ENCODE data around the gene CYP2J2. TPM values are rescaled to one million over a fixed set of nuclear protein-coding genes. Genes with fewer than 3 reads are reported as not detected.

The CYP2J2 gene
- polyA plus RNA-seq, 2 of the 4 experiments (the other 2 are of a cell fraction) = 0.09 to 0.13 TPM

DNA sequence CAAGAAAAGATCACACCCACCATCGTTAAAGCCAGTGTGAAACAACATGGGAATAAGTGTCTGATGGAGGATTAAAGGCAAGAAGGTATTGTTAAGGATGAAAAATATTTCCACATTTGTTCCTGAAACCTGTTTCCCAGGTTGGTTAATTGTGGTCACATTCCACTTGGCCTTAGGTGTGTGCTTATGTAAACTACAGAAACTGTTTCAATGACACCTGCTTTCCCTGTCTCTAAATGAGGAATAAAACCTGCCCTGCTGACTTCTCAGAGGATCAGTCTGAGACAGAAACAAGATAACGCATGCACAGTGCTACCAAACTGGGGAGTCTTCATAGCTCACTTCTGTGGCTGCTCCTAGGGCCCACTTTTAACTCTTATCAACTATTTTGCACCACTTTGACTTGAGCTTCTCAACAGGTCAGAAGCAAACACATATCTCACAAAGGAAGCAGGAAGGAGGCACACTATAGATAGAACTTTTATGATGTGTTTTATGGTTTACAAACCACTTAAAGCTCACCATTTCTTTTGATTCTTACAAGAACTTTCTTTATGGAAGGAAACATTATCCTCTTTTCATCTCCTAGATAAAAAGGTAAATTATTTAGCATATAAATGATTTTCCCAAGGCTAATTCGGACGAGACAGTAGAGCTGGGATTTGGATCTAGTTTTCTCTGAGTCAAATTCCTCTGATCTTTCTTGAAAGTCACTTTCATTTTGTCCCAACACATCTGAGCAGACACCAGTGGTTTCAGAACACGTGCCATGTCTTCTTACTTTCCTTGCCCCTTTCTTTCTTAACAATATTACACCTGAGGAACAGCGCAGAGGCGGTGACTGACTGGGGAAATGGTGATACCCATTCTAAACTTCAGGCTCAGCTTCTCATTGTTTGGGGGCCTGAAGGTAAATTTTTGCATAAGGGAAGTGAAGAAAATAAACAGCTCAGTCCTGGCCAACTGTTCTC lies 33.4 kb downstream of the CYP2J2 start:
- TF ChIP-seq ATOH8 (CRISPR knock-in tag; IDR thresholded peaks at IDR 0.05; ENCODE audit: low read depth) (no peak), ZSCAN20 (CRISPR knock-in tag; IDR thresholded peaks at IDR 0.05) (no peak), CBX2 (IDR thresholded peaks at IDR 0.05; ENCODE audit: borderline replicate concordance, low read depth) (no peak), CEBPB (IDR thresholded peaks at IDR 0.05) (no peak), FOXS1 (CRISPR knock-in tag; IDR thresholded peaks at IDR 0.05) (no peak), POLR2AphosphoS2 (conservative IDR thresholded peaks at IDR 0.05; ENCODE audit: low read length) (no peak), TP53 (CRISPR knock-in tag; IDR thresholded peaks at IDR 0.05) (no peak), ZC3H11A (IDR thresholded peaks at IDR 0.05) (no peak), FOSL2 (IDR thresholded peaks at IDR 0.05) (no peak), FOSL2 (CRISPR knock-in tag; IDR thresholded peaks at IDR 0.05) (no peak), ZNF302 (CRISPR knock-in tag; IDR thresholded peaks at IDR 0.05) (no peak), RAD21 (conservative IDR thresholded peaks at IDR 0.05 in 1 of 2, IDR thresholded peaks at IDR 0.05 in 1 of 2) (no peak), EHMT2 (IDR thresholded peaks at IDR 0.05; ENCODE audit: low read depth) (no peak), HDAC2 (IDR thresholded peaks at IDR 0.05) (no peak)
- TF ChIP-seq, protein P1, sequence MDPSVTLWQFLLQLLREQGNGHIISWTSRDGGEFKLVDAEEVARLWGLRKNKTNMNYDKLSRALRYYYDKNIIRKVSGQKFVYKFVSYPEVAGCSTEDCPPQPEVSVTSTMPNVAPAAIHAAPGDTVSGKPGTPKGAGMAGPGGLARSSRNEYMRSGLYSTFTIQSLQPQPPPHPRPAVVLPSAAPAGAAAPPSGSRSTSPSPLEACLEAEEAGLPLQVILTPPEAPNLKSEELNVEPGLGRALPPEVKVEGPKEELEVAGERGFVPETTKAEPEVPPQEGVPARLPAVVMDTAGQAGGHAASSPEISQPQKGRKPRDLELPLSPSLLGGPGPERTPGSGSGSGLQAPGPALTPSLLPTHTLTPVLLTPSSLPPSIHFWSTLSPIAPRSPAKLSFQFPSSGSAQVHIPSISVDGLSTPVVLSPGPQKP (IDR thresholded peaks at IDR 0.05; ENCODE audit: low read depth, low read length) = no peak
- no peak overlapping the region for H3K4me3 ChIP-seq
- DNase-seq (ENCODE audit: low read depth in 1 of 2, low spot score in 1 of 2) = no peak
- no peak overlapping the region for H3K4me2 ChIP-seq
- no peaks in the 10 kb centered on the region for H3K4me1 ChIP-seq
- no peaks in the 10 kb centered on the region for H3K9me3 ChIP-seq
- no peak for ATAC-seq
- no peak for FAIRE-seq
- ChIA-PET POLR2A (no interaction called here), CTCF (no interaction called here)
- 50% methylated on average over 7 of the region's 7 CpGs for WGBS (ENCODE audit: missing lambda C conversion rate)
- no peak overlapping the region for H3K27ac ChIP-seq

GRCh38 chr1:59885160-59885832 lies 41.3 kb downstream of the CYP2J2 start:
- ChIA-PET CTCF (interaction anchor here (0.8 kb wide), 1 partner anchor 64 kb away, joined by 3 read pairs; no protein-coding TSS in a partner anchor), POLR2A (no interaction called here)
- TF ChIP-seq POLR2A (IDR thresholded peaks at IDR 0.05; ENCODE audit: low read length) = no peak
- TF ChIP-seq ZFP36 (IDR thresholded peaks at IDR 0.05; ENCODE audit: borderline replicate concordance, partially characterized antibody) = no peak
- no peak for TF ChIP-seq BCL3 (IDR thresholded peaks at IDR 0.05)
- TF ChIP-seq CHD2 (IDR thresholded peaks at IDR 0.05; ENCODE audit: low read length, partially characterized antibody) = no peak
- TF ChIP-seq HOXA7 (CRISPR knock-in tag; IDR thresholded peaks at IDR 0.05) = no peak
- no peak for TF ChIP-seq TFCP2L1 (CRISPR knock-in tag; IDR thresholded peaks at IDR 0.05)
- TF ChIP-seq ATOH8 (CRISPR knock-in tag; IDR thresholded peaks at IDR 0.05; ENCODE audit: low read depth) = no peak
- no peak for TF ChIP-seq CEBPB (IDR thresholded peaks at IDR 0.05)
- no peak for TF ChIP-seq RNF2 (IDR thresholded peaks at IDR 0.05; ENCODE audit: borderline replicate concordance, low read depth)
- TF ChIP-seq NFE2L2 (conservative IDR thresholded peaks at IDR 0.05; ENCODE audit: low read length) = no peak
- no peak for TF ChIP-seq GATA3 (IDR thresholded peaks at IDR 0.05; ENCODE audit: borderline replicate concordance)
- no peaks in the 10 kb centered on the region for H3K9me3 ChIP-seq
- H3K4me2 ChIP-seq = no peak overlapping the region
- H3K27ac ChIP-seq = no peak overlapping the region
- DNase-seq (ENCODE audit: low read depth in 1 of 2, low spot score in 1 of 2) = no peak
- H3K4me3 ChIP-seq = no peak overlapping the region
- no peak for FAIRE-seq
- WGBS (ENCODE audit: missing lambda C conversion rate) = 0% methylated on average over 3 of the region's 3 CpGs
- ATAC-seq = no peak
- no peaks in the 10 kb centered on the region for H3K4me1 ChIP-seq
